C4-2B (cell line): ENCODE results near the gene TCAIM.

Source experiments
- H3K27ac ChIP-seq: fragments of 450-650 bp; 2 replicates; pipeline ENCODE4 v1.5.1; 2017
- CTCF ChIP-seq: fragments of 450-650 bp; conservative IDR thresholded peaks from 2 replicates; pipeline ENCODE4 v1.5.1; 2017; ENCODE audit warnings: mild to moderate bottlenecking
- ZFX ChIP-seq: fragments of 450-650 bp; IDR thresholded peaks from 2 replicates; pipeline ENCODE4 v1.6.1; 2017

The TCAIM gene

GRCh38 chr3:44442596-44443309, 104.2 kb downstream of the TCAIM start:
- H3K27ac ChIP-seq, result no peak overlapping the region
- TF ChIP-seq ZFX (no peak), CTCF (no peak)

GRCh38 chr3:44444437-44444836, 105.9 kb downstream of the TCAIM start:
- no peak overlapping the region for H3K27ac ChIP-seq
- TF ChIP-seq CTCF (no peak), ZFX (no peak)

- TF ChIP-seq CTCF (no peak), ZFX (no peak)
- H3K27ac ChIP-seq, result no peak overlapping the region
Observed at GRCh38 chr3:44444896-44445691, 106.5 kb downstream of the TCAIM start.

- no peak overlapping the region for H3K27ac ChIP-seq
Observed at GRCh38 chr3:44445786-44446185, 107.2 kb downstream of the TCAIM start.

GRCh38 chr3:44446929-44447328, 108.4 kb downstream of the TCAIM start:
- TF ChIP-seq CTCF (no peak), ZFX (no peak)
- H3K27ac ChIP-seq, result no peak overlapping the region

More at GRCh38 chr3:44445786-44446185, 107.2 kb downstream of the TCAIM start:
- TF ChIP-seq CTCF (no peak), ZFX (no peak)

- no peak for TF ChIP-seq ZFX
- TF ChIP-seq CTCF, result no peak
- H3K27ac ChIP-seq, result no peak overlapping the region
Observed at GRCh38 chr3:44451441-44451840, 112.9 kb downstream of the TCAIM start.

- TF ChIP-seq ZFX (no peak), CTCF (no peak)
- H3K27ac ChIP-seq, result no peak overlapping the region
Observed at GRCh38 chr3:44454258-44454657, 115.7 kb downstream of the TCAIM start.
